Endometrial microvascular endothelial cells (primary cell): Measurements from ENCODE around the gene ANKDD1A. TPM values are rescaled to one million over a fixed set of nuclear protein-coding genes. Genes with fewer than 3 reads are reported as not detected.

Source experiments
- in situ Hi-C: cut with HindIII; loops from 2 replicates; pipeline ENCODE4 v1.10.0; 2017; ENCODE audit warnings: low sequenced_read_pairs, low pct_unique_long_range_greater_than_20kb; ENCODE audit errors: inconsistent ontology term
- total RNA-seq: library from RNA; depleted of rRNA; stranded (reverse); fragments of >200 nt; gene quantifications from one replicate; pipeline ENCODE4 v1.2.3, GENCODE V29; 2015; ENCODE audit errors: inconsistent ontology term

ANKDD1A gene
- total RNA-seq, 1 donor from 2014 or later = 3.2 TPM

- in situ Hi-C loops = no loop called here
These were observed 79.9 kb downstream of the ANKDD1A start for GRCh38 chr15:64991536-64992135.

GRCh38 chr15:64993290-64993689 lies 81.6 kb downstream of the ANKDD1A start:
- in situ Hi-C loops = no loop called here

- in situ Hi-C loops = no loop called here
These were observed 85.4 kb downstream of the ANKDD1A start for GRCh38 chr15:64997066-64997465.

- in situ Hi-C loops = no loop called here
These were observed 86.2 kb downstream of the ANKDD1A start for GRCh38 chr15:64997745-64998375.

- in situ Hi-C loops = no loop called here
These were observed 93.3 kb downstream of the ANKDD1A start for GRCh38 chr15:65004993-65005392.

- in situ Hi-C loops = no loop called here
These were observed 95.2 kb downstream of the ANKDD1A start for GRCh38 chr15:65006876-65007275.

Other genes with a start within 250 kb of the ANKDD1A start
- not detected for gene RBPMS2, start 136.3 kb upstream of the ANKDD1A start, total RNA-seq
- gene PIF1, start 86.3 kb upstream of the ANKDD1A start, total RNA-seq = 25.3 TPM
- 28.8 TPM for gene PLEKHO2, start 70.0 kb upstream of the ANKDD1A start, total RNA-seq
- 95.1 TPM for gene SPG21, start 78.0 kb downstream of the ANKDD1A start, total RNA-seq
- gene MTFMT, start 117.7 kb downstream of the ANKDD1A start, total RNA-seq = 28.9 TPM
- gene SLC51B, start 133.5 kb downstream of the ANKDD1A start, total RNA-seq = not detected
- gene RASL12, start 156.1 kb downstream of the ANKDD1A start, total RNA-seq = not detected
- gene KBTBD13, start 164.8 kb downstream of the ANKDD1A start, total RNA-seq = not detected
- gene UBAP1L, start 203.3 kb downstream of the ANKDD1A start, total RNA-seq = 0.65 TPM
- gene PDCD7, start 221.9 kb downstream of the ANKDD1A start, total RNA-seq = 13.3 TPM